Kidney epithelial cell (primary cell): ENCODE results near the gene CEP152. TPM values are rescaled to one million over a fixed set of nuclear protein-coding genes. Genes with fewer than 3 reads are reported as not detected.

Experiments
- DNase-seq: peaks from one replicate; pipeline ENCODE4 v3.0.0-alpha.2; 2010; ENCODE audit warnings: low read depth
- H3K27me3 ChIP-seq: 2 replicates; pipeline ENCODE4 v1.6.0; 2011; ENCODE audit warnings: low read length; ENCODE audit not compliant: control insufficient read depth, insufficient read depth
- H3K36me3 ChIP-seq: 2 replicates; pipeline ENCODE4 v1.5.1; 2011; ENCODE audit warnings: low read length; ENCODE audit not compliant: control insufficient read depth, insufficient read depth
- H3K4me3 ChIP-seq: 2 replicates; pipeline ENCODE4 v1.5.1; 2011; ENCODE audit warnings: low read depth, mild to moderate bottlenecking, control low read depth, low read length
- CTCF ChIP-seq: IDR thresholded peaks from 2 replicates; pipeline ENCODE4 v1.5.1; 2011; ENCODE audit warnings: mild to moderate bottlenecking, moderate library complexity, low read length, control low read depth, inconsistent platforms; ENCODE audit not compliant: insufficient read depth, poor library complexity, severe bottlenecking
- total RNA-seq: library from RNA; depleted of rRNA; stranded (reverse); fragments of >200 nt; gene quantifications from 2 replicates; pipeline ENCODE4 v1.2.3, GENCODE V29; 2015

CEP152 gene
- total RNA-seq, 1 donor from 2014 or later, result 3.2 TPM

GRCh38 chr15:48832648-48833047, 21.8 kb upstream of the CEP152 start:
- no peak for TF ChIP-seq CTCF
- Histone ChIP-seq H3K4me3 (no peak overlapping the region), H3K36me3 (no peaks in the 10 kb centered on the region), H3K27me3 (no peaks in the 10 kb centered on the region)
- DNase-seq, result no peak

GRCh38 chr15:48828906-48829305, 18.0 kb upstream of the CEP152 start:
- Histone ChIP-seq H3K27me3 (no peaks in the 10 kb centered on the region), H3K36me3 (no peaks in the 10 kb centered on the region), H3K4me3 (no peak overlapping the region)
- no peak for DNase-seq
- no peak for TF ChIP-seq CTCF

DNA sequence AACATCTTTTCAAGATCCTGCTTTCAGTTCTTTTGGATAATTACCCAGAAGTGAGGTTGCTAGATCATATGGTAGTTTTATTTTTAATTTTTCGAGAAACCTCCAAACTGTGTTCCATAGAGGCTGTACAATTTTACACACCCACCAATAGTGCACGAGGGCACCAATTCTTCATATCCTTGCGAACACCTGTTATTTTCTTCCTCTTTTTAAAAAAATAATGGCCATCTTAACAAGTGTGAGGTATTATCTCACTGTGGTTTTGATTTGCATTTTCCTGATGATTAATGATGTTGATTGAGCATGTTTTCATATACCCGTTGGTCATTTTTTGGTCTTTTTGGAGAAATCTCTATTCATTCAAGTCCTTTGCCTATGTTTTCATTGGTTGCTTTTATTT, 17.6 kb upstream of the CEP152 start:
- Histone ChIP-seq H3K27me3 (no peaks in the 10 kb centered on the region), H3K36me3 (no peaks in the 10 kb centered on the region), H3K4me3 (no peak overlapping the region)
- TF ChIP-seq CTCF, result no peak
- DNase-seq, result no peak

GRCh38 chr15:48825075-48825474, 14.2 kb upstream of the CEP152 start:
- no peak for TF ChIP-seq CTCF
- no peak for DNase-seq
- Histone ChIP-seq H3K27me3 (no peaks in the 10 kb centered on the region), H3K36me3 (no peaks in the 10 kb centered on the region), H3K4me3 (no peak overlapping the region)

GRCh38 chr15:48823706-48824105, 12.8 kb upstream of the CEP152 start:
- Histone ChIP-seq H3K4me3 (no peak overlapping the region), H3K27me3 (no peaks in the 10 kb centered on the region), H3K36me3 (no peaks in the 10 kb centered on the region)
- no peak for TF ChIP-seq CTCF
- DNase-seq, result no peak

- Histone ChIP-seq H3K4me3 (no peak overlapping the region), H3K36me3 (no peaks in the 10 kb centered on the region), H3K27me3 (no peaks in the 10 kb centered on the region)
- TF ChIP-seq CTCF, result no peak
- no peak for DNase-seq
Measured at GRCh38 chr15:48823237-48823636, 12.4 kb upstream of the CEP152 start.
